ENCODE results near the gene GPC3.

DNA sequence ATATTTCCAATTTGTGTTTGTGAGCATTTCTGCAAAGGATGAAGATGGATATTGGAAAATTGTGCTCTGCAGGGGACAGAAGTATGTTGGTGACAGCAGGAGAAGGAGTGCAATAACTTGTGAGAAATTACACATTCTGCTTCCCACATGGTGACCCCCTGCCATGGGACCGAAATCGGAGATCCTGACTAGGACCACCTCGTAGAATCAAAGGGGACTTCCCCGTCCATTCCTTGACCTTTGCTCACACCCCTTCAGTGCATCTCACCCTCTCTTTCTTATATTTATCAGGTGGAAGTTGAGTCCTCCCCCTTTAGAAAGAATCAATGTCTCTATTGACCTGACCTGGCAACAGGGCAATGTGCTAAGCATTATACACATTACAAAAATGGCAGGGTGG is 451.2 kb downstream of the GPC3 start:
- TF ChIP-seq, protein P1, sequence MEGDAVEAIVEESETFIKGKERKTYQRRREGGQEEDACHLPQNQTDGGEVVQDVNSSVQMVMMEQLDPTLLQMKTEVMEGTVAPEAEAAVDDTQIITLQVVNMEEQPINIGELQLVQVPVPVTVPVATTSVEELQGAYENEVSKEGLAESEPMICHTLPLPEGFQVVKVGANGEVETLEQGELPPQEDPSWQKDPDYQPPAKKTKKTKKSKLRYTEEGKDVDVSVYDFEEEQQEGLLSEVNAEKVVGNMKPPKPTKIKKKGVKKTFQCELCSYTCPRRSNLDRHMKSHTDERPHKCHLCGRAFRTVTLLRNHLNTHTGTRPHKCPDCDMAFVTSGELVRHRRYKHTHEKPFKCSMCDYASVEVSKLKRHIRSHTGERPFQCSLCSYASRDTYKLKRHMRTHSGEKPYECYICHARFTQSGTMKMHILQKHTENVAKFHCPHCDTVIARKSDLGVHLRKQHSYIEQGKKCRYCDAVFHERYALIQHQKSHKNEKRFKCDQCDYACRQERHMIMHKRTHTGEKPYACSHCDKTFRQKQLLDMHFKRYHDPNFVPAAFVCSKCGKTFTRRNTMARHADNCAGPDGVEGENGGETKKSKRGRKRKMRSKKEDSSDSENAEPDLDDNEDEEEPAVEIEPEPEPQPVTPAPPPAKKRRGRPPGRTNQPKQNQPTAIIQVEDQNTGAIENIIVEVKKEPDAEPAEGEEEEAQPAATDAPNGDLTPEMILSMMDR (IDR thresholded peaks at IDR 0.05 in 4 of 5, conservative IDR thresholded peaks at IDR 0.05 in 1 of 5) = no peak
- no peak for TF ChIP-seq POLR2A (IDR thresholded peaks at IDR 0.05)
